Fibroblast of pulmonary artery (primary cell): ENCODE measurements around the gene CDKN1A.

Experiments used
- DNase-seq: peaks from one replicate; pipeline ENCODE4 v3.0.0-alpha.2; 2010; ENCODE audit warnings: low read depth
- H3K4me3 ChIP-seq: replicated peaks from 2 replicates; pipeline ENCODE4 v1.5.1; 2011; ENCODE audit warnings: low read depth, mild to moderate bottlenecking, control low read depth, low read length, moderate library complexity
- TF ChIP-seq, protein P1 (sequence below): IDR thresholded peaks from 2 replicates; pipeline ENCODE4 v1.5.1; 2011; ENCODE audit warnings: mild to moderate bottlenecking, control low read depth, low read length, inconsistent platforms; ENCODE audit errors: missing control alignments

Gene CDKN1A

DNA sequence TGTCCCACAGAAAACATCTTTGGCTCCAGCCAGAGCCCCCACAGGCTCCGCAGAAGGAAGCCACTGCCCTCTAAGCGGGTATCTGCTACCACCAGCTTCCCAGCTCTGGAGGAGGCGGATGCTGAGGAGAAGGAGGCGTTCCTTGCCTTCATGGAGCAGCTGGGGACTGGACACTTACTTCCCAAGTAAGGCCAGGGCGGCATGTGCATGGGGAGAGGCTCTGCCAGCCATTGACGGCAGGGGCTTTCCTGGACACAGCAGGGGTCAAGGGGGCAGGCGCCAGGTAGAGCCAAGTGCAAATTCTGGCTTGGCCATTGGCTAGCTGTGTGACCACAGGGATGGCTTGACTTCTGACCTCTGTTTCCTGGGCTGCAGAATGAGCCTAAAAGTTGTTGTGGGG lies 37.0 kb downstream of the CDKN1A start:
- H3K4me3 ChIP-seq, result no peak overlapping the region
- no peak for DNase-seq
- TF ChIP-seq, protein P1, sequence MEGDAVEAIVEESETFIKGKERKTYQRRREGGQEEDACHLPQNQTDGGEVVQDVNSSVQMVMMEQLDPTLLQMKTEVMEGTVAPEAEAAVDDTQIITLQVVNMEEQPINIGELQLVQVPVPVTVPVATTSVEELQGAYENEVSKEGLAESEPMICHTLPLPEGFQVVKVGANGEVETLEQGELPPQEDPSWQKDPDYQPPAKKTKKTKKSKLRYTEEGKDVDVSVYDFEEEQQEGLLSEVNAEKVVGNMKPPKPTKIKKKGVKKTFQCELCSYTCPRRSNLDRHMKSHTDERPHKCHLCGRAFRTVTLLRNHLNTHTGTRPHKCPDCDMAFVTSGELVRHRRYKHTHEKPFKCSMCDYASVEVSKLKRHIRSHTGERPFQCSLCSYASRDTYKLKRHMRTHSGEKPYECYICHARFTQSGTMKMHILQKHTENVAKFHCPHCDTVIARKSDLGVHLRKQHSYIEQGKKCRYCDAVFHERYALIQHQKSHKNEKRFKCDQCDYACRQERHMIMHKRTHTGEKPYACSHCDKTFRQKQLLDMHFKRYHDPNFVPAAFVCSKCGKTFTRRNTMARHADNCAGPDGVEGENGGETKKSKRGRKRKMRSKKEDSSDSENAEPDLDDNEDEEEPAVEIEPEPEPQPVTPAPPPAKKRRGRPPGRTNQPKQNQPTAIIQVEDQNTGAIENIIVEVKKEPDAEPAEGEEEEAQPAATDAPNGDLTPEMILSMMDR, result no peak

DNA sequence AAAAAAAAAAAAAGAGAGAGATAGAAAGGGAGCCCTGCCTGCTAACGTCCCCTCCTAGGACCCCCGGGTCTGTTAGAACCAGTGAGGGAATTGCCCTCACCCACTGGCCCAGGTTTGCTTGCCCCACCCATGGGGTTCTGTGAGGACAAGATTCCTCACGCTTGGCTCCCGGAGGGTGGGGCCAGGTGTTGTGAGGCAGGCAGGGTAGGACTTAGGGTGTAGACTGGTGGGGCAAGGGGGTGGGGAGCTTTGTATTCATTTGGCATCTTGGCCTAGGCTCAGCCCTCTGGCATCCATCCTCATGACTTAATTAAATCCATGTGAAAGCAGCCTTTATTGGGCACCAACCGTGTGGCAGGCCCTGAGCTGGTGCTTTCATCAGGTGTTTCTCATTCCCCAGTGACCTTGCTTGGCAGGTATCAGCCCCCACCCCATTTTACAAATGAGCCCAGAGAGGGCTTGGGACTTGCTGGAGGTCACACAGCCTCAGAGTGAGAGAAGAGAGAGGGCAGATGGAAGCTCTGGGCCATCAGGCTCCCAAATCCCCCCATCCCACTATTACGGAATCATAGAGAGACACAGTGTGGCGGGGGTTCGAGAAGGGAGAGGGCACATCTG lies 38.1 kb downstream of the CDKN1A start:
- no peak overlapping the region for H3K4me3 ChIP-seq
- DNase-seq, result no peak
- TF ChIP-seq, protein P1, result no peak

- TF ChIP-seq, protein P1, result no peak
Measured at GRCh38 chr6:36717231-36717825, 38.8 kb downstream of the CDKN1A start.

GRCh38 chr6:36717871-36718540 lies 39.5 kb downstream of the CDKN1A start:
- no peak for DNase-seq
- H3K4me3 ChIP-seq, result no peak overlapping the region
- TF ChIP-seq, protein P1, result no peak

More at GRCh38 chr6:36717231-36717825, 38.8 kb downstream of the CDKN1A start:
- H3K4me3 ChIP-seq, result no peak overlapping the region
- no peak for DNase-seq

GRCh38 chr6:36718560-36718959 lies 40.0 kb downstream of the CDKN1A start:
- TF ChIP-seq, protein P1, result no peak
- no peak overlapping the region for H3K4me3 ChIP-seq
- no peak for DNase-seq

DNA sequence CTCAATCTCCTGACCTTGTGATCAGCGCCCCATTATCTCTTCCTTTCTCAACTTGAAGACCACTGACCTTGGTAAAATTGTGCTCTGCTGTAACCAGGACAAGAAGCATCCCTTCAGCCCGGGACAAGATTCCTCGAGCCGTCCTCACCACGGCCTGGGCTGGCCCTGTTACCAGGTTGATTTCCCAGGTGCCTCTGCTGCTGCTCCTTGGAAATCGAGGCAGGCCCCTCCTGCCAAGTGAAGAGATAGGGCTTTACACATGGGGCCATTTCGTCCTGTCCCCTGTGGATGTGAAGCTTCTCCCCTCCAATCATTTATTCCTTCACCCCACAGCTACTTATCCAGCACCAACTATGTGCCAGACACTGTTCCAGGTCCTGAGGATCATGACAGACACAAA lies 40.6 kb downstream of the CDKN1A start:
- DNase-seq, result no peak
- H3K4me3 ChIP-seq, result no peak overlapping the region
- TF ChIP-seq, protein P1, result no peak
